Measurements from ENCODE around the gene KDM4D. TPM values are rescaled to one million over a fixed set of nuclear protein-coding genes. Genes with fewer than 3 reads are reported as not detected.

KDM4D gene
- total and polyA plus RNA-seq, 9 of the 15 experiments (the other 6 are each of a cell fraction or from before 2014, with no cell fraction given) = 0.34 to 1.1 (median 0.50) TPM

DNA sequence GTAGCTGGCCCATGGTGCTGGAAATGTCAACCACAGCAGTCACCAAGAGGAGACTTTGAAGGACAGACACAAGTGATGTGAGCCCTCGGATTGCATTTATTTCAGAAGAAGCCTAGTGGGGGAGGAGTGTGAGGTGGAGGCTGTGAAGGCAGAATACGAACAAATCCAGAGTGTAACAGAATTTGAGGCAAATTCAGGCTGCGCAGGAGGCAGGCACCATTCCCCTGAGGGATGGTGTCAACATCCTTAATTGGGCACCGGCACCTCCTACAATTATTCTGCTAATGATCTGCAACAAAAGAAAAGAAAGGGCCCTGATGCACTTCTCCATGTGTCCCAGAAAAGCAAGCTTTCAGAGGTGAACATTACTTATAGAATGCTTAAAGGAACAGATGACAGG, 32.4 kb upstream of the KDM4D start (continued):
- TF ChIP-seq ATF1 (CRISPR knock-in tag; IDR thresholded peaks at IDR 0.05) = no peak
- TF ChIP-seq ATF1 (tag; IDR thresholded peaks at IDR 0.05) = no peak
- no peak for TF ChIP-seq MAFG (tag; conservative IDR thresholded peaks at IDR 0.05)
- no peak for TF ChIP-seq ZFPM2 (CRISPR knock-in tag; IDR thresholded peaks at IDR 0.05)
- TF ChIP-seq ARNT (IDR thresholded peaks at IDR 0.05) = no peak
- no peak for TF ChIP-seq SLC30A9 (CRISPR knock-in tag; IDR thresholded peaks at IDR 0.05)
- no peak for TF ChIP-seq SRSF1 (IDR thresholded peaks at IDR 0.05; ENCODE audit: low read depth, low read length)
- TF ChIP-seq STAT5A (IDR thresholded peaks at IDR 0.05; ENCODE audit: borderline replicate concordance, low read length) = no peak
- no peak for TF ChIP-seq HLTF (IDR thresholded peaks at IDR 0.05)
- TF ChIP-seq, protein P1, sequence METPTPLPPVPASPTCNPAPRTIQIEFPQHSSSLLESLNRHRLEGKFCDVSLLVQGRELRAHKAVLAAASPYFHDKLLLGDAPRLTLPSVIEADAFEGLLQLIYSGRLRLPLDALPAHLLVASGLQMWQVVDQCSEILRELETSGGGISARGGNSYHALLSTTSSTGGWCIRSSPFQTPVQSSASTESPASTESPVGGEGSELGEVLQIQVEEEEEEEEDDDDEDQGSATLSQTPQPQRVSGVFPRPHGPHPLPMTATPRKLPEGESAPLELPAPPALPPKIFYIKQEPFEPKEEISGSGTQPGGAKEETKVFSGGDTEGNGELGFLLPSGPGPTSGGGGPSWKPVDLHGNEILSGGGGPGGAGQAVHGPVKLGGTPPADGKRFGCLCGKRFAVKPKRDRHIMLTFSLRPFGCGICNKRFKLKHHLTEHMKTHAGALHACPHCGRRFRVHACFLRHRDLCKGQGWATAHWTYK (CRISPR knock-in tag; IDR thresholded peaks at IDR 0.05) = no peak
- TF ChIP-seq ZNF121 (CRISPR knock-in tag; conservative IDR thresholded peaks at IDR 0.05) = no peak

DNA sequence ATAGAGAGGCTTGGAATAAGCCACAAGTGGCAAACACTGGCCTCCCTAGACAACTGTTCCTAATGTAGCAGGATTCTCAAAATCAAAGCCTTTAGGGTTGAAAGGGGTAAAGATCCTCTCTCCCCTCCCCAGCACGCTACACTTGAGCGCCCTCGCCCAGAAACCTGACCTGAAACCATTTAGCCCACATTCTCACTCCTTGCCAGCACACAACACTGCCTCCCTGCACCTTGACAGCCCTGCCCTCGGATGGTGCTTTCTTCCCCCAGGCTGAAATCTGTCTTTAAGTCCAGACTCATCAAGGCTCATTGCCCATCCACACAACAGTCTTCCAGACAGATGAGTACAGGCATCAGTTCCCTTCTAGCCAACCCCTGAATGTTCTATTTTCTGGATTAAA, 26.7 kb upstream of the KDM4D start:
- H3K79me2 ChIP-seq (ENCODE audit: control insufficient read depth, insufficient read depth, low read length) = no peaks in the 10 kb centered on the region
- H3K27me3 ChIP-seq (ENCODE audit: control insufficient read depth in 2 of 2, insufficient read depth in 2 of 2, low read length in 2 of 2) = peaks cover 0 to 6% of the 10 kb centered on the region in 2 experiments; a peak in 2 of 5 replicates
- BruUV-seq (replicated peaks) = no TSS peak
- FAIRE-seq = no peak
- ChIA-PET POLR2A (no interaction called here), CTCF (ENCODE audit: low intra/inter-chr PET ratio) (no interaction called here)
- no peak overlapping the region for H3K27ac ChIP-seq (ENCODE audit: extremely low read depth, low read depth, low read length)
- in situ Hi-C loops (cut with MboI) = no loop called here
- no peaks in the 10 kb centered on the region for H3K9me1 ChIP-seq (ENCODE audit: control insufficient read depth, insufficient read depth, low read length)
- no peak overlapping the region for H2AFZ ChIP-seq (ENCODE audit: low read depth, low read length)
- intact Hi-C loops (cut with micrococcal nuclease) = no loop called here
- TF ChIP-seq, protein P2, sequence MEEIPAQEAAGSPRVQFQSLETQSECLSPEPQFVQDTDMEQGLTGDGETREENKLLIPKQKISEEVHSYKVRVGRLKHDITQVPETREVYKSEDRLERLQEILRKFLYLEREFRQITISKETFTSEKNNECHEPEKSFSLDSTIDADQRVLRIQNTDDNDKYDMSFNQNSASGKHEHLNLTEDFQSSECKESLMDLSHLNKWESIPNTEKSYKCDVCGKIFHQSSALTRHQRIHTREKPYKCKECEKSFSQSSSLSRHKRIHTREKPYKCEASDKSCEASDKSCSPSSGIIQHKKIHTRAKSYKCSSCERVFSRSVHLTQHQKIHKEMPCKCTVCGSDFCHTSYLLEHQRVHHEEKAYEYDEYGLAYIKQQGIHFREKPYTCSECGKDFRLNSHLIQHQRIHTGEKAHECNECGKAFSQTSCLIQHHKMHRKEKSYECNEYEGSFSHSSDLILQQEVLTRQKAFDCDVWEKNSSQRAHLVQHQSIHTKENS (CRISPR knock-in tag; IDR thresholded peaks at IDR 0.05) = no peak
- TF ChIP-seq DIDO1 (tag; IDR thresholded peaks at IDR 0.05; ENCODE audit: low read depth) (no peak), DDX20 (tag; IDR thresholded peaks at IDR 0.05; ENCODE audit: low read depth) (no peak), HNRNPL (IDR thresholded peaks at IDR 0.05; ENCODE audit: low read depth, low read length) (no peak), ZNF197 (CRISPR knock-in tag; IDR thresholded peaks at IDR 0.05; ENCODE audit: low read depth) (no peak), ZNF174 (CRISPR knock-in tag; IDR thresholded peaks at IDR 0.05) (no peak), PTRF (tag; IDR thresholded peaks at IDR 0.05) (no peak), RAD51 (IDR thresholded peaks at IDR 0.05; ENCODE audit: borderline replicate concordance, low read depth) (no peak), MAFG (tag; conservative IDR thresholded peaks at IDR 0.05) (no peak), MIER1 (IDR thresholded peaks at IDR 0.05; ENCODE audit: low read depth) (no peak), ZNF311 (CRISPR knock-in tag; IDR thresholded peaks at IDR 0.05) (no peak)
- 29% methylated on average over 4 of the region's 4 CpGs for WGBS (ENCODE audit: insufficient coverage, low coverage, missing lambda C conversion rate)
- DNase-seq (ENCODE audit: extremely low read depth in 1 of 4, low spot score in 3 of 4) = no peak
- H3K9me3 ChIP-seq (replicated peaks; ENCODE audit: control insufficient read depth, insufficient read depth, low read depth, low read length) = no peaks in the 10 kb centered on the region
- no peak overlapping the region for H3K9ac ChIP-seq (ENCODE audit: insufficient read depth in 1 of 2, low read depth in 2 of 2, low read length in 2 of 2)
- H3K4me2 ChIP-seq (ENCODE audit: insufficient read depth, low read length) = no peak overlapping the region
- no peak overlapping the region for H3K4me3 ChIP-seq
- no peaks in the 10 kb centered on the region for H3K36me3 ChIP-seq (ENCODE audit: control insufficient read depth, insufficient read depth, low read length)
- H3K4me1 ChIP-seq (replicated peaks in 1 of 2; ENCODE audit: control insufficient read depth in 2 of 2, insufficient read depth in 2 of 2, low read length in 2 of 2) = no peaks in the 10 kb centered on the region; a peak in 1 of 5 replicates
- ATAC-seq = no peak
- no peaks in the 10 kb centered on the region for H4K20me1 ChIP-seq (replicated peaks; ENCODE audit: control insufficient read depth, insufficient read depth, low read length)

All from K562 (cell line).